GM18526 (cell line): ENCODE data around the gene ZNF485.

Source experiments
- POLR2A ChIP-seq: IDR thresholded peaks from 3 replicates; pipeline ENCODE4 v1.6.1; 2011; ENCODE audit not compliant: insufficient read length; ENCODE audit errors: extremely low read depth

Gene ZNF485

DNA sequence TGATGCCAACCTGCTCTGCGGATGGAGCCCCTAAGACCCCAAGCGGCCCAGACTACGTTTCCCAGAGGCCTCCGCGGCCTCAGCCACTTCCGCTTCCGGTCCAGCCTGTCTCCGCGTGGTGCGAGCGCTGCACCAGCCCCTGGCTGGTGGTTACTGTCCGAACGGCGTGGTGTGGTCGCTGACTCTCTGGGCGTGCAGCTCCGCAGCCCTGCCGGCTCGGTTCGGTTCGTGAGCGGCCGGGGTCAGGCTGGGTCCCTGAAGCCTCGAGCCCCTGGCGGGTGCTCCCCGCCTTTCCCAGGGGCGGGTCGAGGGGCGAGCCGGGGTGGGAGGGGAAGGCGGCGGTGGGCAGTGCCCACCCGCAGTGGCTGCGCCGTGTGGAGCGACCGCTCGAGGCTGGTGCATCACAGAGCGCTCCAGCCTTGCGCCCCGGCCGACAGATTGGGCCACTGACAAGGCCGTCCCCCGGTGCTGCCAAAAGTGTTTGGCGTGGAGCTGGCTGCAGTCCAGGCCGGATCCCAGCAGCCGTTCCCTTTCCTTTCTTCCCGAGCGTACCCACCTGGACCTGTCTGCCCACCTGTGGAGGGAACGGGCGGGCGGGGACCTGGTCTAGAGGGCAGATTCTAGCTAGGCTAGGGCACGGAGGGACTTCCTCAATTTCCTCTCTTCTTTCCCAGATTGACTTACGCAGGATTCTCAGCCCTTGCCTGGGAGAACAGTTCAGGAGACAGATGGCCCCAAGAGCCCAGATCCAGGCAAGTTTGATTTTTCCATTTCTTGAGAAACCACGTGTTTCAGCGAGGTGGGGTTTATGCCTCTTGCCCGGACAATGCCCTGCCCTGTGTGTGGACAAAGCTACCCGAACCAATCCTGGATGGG lies at the start of gene ZNF485:
TSS of gene ZNF485 (plus strand) at position 116 of the 876 bp plus-strand sequence. CDS start at position 729, 613 bp downstream.
- TF ChIP-seq POLR2A: peak; percentile 88

DNA sequence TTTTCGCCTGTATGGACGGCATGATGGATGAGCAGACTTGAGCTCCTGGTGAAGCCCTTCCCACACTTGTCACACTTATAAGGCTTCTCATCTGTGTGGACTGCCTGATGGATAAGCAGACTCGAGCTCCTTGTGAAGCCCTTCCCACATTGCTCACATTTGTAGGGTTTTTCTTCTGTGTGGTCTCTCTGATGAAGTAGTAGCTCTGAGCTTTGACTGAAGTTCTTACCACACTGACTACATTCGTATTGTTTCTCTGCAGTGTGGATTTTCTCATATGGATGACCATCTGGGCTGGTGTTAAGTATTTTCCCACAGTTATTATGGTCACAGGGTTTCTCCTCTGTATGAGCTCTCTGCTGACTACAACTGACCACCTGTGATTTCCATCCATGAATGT lies 49.0 kb upstream of the ZNF485 start:
- TF ChIP-seq POLR2A: no peak

DNA sequence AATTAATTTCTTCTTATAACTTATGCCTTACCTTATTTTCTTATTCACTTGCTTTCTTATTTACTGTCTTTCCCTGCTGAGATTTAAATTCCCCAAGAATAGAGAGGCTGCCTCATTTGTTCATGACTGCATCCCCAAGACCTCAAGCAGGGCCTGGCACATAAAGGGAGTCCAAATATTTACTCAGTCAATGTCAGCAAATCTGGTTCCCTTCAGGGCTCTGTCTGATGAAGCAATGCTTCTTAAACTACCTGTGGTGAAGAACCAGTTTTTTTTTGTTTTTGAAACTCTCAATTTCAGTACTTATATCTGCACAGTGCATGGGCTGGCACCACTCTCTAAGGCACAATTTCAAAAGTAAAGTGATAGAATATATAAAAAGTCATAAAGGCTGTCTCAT lies 36.6 kb upstream of the ZNF485 start:
- no peak for TF ChIP-seq POLR2A

DNA sequence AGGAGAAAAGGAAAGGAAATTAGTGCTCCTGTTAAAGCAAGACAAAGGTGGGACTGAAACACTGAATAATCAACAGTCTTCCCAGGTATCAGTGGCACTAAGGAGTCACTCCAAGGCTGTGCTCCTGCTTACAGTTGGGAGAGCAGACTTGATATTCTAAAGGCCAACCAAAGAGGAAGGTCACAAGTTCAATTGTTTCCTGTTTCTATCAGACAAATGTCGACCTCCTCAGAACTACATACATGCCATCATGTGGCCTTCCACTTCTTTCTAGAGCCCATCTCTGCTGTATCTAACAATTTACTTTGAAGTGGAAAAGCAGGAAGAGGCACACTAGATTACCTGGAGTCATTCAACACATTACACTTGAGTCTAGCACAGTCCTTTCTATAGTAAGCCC lies 35.3 kb upstream of the ZNF485 start:
- TF ChIP-seq POLR2A: no peak

DNA sequence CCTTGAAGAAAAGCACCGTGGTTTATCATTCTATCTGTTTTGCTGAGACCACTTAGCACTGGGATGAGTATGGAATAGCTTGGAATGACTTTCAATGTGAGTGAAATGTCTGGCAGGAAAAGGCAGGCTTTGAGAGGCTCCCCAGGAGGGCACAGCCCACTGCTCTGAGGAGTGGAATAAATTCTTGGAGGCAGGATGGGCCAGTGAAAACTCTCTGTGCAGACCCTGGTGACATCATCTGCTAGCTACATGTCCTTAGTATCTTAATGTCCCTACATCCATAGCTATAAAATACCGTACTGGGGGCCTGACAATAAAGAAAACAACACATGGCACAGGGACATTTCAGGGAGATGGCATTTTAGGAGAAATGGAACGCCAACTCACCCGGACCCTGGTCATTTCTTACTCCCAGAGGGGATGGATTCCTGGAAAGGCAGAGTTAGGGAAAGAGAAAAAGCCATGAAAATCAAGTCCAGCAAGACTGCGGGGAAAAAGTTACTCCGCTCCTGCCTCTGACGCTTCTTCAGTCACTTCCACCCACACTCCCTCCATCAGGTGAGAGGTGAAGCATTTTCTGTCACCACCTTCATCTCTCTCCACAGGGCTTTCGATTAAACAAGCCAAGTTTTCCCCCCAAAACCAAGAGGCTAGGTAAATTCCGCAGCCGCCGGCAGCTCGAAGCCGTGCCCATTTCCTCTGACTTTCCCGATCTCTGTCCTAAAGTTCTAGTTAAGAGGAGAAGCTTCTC lies 32.8 kb upstream of the ZNF485 start:
- no peak for TF ChIP-seq POLR2A

DNA sequence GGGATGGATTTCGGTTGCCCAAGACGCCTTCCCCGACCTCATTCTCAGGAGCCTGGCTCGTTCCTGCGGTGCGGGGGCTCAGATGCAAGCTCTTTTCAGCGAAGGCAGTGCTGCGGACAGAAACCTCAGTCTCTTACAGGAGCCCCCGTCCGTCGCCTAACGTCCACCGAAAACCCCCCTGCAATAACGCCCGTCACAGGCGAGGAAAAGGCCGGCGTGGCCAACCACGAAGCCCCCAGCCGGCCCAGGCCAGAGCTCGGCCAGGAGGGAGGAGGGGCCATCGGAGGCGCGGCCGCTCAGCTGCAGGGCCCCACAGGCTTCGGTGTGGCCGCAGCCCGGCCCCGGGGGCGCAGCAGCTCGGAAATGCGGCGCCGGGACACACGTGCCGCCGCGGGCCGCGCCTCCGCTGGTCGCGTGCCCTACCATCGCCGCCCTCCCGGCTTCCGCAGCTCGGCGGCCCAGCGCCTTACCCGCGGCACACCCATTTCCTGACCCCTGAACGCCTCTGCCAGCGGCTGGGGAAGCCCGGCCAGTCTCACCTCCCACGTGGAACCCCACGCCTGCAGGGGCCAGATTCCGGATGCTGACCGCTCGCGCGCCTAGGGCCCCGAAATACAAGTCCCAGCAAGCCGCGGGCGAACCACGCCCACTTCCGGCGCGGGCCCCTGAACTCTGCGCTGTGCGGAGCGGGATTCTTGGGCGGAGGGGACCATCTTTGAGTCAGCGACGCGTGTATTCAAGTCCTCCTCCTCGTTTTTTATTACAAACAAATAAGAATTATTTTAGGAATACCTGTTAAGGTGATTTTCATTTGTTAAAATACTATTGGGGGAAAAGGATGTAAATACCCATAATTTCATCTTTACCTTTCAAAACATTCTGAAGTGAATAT lies 32.0 kb upstream of the ZNF485 start, which contains the start of gene ZNF239:
TSS of gene ZNF239 (minus strand) at position 616 of the 892 bp plus-strand sequence. CDS start 16,537 bp downstream, outside the sequence.
- peak; percentile 29 for TF ChIP-seq POLR2A

DNA sequence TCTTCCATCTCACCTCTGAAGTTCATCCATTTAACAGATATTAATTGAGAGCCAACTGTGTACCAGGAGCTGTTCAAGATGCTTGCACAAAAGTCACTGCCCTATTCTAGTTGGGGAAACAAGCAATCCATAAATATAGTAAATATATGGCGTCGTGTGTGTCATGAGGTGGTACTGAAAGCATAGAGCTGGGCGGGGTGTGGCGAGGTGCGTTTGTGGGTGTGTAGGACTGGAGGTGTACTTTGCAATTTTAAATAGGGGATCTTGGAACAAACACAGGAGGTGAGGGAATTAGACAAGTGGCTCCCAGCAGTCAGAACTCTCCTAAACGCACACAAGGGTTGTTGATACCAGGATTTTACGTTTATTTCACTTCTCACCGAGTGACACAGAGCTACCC lies 31.3 kb upstream of the ZNF485 start:
- no peak for TF ChIP-seq POLR2A

DNA sequence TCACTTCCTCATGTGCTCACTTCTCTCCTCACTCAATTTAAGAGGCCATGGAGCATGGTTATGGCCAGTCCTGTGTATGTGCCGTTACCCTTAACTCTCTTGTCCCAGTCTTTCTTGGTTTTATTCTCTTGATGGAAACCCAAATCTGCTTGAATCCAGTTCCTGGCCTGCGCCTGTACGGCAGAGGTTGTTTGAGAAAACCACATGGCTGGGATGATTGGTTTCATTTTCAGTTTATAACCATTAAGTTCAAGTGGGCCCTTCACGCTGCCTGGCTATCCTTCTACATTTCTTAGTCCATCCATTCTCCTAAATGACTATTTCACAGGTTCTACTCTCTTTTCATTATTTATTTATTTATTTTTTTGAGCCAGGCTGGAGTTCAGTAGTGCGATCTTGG lies 30.2 kb upstream of the ZNF485 start:
- no peak for TF ChIP-seq POLR2A

DNA sequence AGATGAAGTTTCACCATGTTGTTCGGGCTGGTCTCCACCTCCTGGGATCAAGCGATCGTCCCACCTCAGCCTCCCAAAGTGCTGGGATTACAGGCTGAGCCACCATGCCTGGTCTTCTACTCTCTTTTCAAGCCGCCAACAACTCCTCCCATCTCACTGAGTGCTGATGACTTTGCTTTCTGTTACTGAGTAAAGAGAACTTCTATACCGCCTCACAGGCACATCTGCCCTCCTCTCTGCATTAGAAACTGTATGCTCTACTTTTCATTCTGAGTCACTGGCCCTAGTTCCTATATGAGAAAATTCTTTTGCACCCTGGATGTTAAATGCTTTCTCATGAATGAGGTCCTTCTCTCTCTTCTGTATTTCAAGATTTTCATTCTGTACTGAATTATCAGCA lies 29.7 kb upstream of the ZNF485 start:
- TF ChIP-seq POLR2A: no peak

DNA sequence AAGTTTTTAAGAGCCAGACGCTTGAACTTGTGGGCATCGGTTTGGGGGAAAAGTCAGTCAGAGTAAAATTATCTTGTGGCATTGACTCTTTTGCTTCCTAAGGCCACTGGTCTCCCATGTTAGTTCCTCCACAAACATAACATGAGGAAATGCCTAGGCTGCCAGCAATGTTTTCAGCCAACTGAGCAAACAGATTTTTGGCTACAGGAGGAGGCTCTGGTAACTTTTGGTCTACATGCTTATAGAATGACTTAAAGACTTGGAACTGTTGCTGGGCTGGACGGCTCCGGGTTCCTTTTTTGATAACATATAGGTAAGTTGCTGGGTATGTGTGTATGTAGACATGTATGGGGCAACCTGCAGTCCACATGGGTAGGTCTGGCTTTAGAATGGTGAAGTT lies 22.2 kb upstream of the ZNF485 start:
- TF ChIP-seq POLR2A: no peak

DNA sequence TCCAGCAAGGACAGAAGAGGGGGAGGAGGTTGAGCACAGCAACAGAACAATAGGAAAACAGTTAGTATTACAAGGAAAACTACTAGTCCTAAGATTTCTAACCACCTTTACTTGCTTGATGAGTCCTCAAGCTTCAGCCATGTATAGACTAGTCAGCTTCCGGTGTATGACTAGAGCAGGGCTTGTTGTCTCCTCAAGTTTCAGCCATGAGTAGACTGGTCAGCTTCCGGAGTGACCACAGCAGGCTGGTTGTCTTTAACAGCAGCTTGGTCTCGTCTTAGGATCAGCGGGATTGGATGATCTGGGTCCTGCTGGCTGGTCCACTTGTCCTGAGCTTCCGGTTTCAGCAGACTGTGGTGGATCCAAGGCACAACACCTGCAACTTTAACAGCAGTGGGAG lies 21.2 kb upstream of the ZNF485 start:
- no peak for TF ChIP-seq POLR2A

DNA sequence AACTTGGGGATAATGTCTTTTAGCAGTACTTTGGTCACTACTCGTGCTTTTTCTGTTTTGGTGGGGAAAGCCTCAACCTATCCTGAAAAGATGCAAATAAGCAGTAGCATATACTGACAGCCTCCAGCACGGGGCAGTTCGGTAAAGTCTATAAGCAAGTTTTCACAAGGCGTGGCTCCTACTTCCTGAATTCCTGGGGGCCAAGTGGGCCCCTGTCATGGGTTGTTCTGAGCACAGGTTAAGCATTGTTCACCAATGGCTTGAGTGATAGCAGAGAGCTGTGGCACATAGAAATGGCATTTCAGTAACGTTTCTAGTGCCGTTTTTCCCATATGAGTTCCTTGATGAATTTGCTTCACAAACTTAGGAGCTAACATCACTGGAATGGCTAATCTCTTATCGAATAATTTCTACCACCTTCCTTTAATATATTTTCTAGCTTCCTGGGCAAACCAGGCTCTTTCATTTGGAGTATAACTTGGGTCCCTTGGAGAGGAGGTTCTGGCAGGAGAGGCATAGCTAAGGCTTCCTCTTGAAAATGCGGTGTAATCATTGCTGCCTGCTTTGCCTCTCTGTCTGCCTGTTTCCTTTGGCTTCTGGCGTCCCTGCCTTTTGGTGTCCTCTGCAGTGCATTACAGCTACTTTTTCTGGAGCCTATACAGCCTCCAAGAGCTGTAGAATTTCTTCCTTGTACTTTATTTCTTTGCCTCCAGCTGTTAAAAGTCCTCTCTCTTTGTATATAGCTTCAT lies 20.1 kb upstream of the ZNF485 start:
- no peak for TF ChIP-seq POLR2A

DNA sequence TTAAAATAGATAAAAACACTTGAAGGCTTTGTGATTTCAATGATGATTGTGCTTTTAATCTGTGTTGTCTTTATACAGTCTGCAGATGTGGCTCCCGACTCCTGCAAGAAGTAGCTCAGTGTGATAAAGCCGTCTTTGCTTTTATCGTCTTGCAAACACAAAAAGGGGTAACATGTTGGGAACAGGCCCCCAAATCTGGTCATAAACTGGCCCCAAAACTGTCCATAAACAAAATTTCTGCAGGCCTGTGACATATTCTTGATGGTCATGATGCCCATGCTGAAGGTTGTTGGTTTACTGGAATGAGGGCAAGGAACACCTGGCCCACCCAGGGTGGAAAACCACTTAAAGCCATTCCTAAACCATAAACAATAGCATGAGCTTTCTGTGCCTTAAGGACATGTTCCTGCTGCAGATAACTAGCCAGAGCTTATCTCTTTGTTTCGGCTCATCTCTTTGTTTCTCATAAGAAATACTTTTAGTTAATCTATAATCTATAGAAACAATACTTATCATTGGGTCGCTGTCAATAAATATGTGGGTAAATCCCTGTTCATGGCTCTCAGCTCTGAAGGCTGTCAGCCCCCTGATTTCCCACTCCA lies 14.8 kb upstream of the ZNF485 start:
- no peak for TF ChIP-seq POLR2A

DNA sequence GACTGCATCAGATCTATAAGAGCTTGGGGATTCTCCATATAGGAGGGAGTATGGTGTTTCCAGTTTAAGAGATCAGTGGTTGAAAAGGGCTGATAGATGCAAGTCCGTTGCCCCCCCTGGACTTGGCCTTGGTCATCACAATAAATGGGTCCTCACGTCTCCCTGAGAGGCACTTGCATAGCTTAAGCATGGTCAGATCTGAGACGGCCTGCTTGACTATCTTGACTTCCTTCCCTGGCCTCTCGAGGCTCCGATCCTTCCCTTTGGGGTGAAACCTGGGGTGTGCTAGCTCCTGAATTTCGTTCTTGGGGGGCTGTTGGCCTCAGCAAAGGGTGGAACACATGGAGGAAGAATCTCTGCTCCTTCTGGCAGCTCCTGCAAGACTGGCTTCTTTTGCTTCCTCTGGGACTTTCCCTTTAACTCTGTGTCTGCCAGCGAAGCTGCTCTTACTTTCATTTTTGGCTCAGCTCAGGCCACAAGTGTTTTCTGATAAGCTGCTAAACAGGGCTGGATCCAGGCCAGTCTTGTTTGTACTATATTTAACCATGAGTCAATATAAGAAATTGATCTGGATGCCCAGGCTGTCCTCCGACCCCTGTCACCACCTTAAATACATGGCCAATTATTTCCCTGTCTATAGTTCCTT lies 11.2 kb upstream of the ZNF485 start:
- TF ChIP-seq POLR2A: no peak
